ENCODE results near the gene ANO7.

ANO7 gene, protein sequence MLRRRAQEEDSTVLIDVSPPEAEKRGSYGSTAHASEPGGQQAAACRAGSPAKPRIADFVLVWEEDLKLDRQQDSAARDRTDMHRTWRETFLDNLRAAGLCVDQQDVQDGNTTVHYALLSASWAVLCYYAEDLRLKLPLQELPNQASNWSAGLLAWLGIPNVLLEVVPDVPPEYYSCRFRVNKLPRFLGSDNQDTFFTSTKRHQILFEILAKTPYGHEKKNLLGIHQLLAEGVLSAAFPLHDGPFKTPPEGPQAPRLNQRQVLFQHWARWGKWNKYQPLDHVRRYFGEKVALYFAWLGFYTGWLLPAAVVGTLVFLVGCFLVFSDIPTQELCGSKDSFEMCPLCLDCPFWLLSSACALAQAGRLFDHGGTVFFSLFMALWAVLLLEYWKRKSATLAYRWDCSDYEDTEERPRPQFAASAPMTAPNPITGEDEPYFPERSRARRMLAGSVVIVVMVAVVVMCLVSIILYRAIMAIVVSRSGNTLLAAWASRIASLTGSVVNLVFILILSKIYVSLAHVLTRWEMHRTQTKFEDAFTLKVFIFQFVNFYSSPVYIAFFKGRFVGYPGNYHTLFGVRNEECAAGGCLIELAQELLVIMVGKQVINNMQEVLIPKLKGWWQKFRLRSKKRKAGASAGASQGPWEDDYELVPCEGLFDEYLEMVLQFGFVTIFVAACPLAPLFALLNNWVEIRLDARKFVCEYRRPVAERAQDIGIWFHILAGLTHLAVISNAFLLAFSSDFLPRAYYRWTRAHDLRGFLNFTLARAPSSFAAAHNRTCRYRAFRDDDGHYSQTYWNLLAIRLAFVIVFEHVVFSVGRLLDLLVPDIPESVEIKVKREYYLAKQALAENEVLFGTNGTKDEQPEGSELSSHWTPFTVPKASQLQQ

DNA sequence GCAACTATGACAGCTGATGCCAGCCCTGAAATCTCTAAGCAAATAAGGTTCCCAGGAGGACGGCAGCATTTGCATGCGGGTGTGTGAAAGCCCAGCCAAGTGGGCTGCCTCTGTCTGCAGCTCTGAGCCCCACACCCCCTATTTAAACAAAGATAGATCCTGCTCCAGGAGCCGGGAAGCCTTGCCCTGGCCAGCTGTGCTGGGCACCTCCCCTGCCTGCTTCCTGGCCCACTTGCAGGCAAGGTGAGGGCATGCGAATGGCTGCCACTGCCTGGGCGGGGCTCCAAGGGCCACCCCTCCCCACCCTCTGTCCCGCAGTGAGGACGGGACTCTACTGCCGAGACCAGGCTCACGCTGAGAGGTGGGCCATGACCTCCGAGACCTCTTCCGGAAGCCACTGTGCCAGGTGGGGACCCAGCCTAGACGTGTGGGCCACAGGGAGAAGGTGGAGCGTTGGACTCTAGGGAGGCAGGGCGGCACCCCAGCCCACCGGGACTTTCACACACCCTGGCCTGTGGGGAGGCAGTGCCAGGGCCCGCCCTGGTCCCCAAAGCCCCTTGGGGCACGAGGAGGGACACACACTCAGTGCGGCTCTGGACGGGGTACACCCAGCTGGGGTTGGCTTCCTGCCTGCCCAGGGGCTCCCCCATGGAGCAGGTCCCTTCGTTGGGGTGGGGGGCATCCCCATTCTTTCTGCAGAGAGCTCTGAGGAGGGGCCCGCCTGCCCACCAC lies at the start of gene ANO7:
TSS of gene ANO7 (plus strand) at position 317 of the 732 bp plus-strand sequence. CDS start 1,387 bp downstream, outside the sequence.
- DNase-seq, result no peak

GRCh38 chr2:241139531-241140444 lies 48.7 kb upstream of the ANO7 start:
- DNase-seq, result no peak

DNA sequence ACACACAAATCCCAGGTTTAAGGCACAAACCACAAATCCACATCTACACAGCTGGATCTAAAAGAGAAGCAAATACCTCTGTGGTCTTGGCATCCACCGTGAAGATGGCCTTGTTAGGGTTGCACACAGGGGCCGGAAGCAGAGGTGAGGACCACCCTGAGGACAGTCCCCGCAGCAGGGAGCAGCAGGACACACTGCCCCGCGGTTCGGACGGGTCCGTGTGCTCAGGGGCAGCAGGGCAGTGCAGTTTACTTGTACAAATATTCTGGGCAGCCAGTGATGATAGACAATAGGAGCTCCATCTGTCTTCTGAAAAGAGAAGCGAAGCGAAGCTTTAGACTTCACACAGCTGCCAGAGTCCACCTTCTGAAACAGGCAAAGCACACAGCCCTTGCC lies 48.0 kb upstream of the ANO7 start:
- DNase-seq, result no peak

DNA sequence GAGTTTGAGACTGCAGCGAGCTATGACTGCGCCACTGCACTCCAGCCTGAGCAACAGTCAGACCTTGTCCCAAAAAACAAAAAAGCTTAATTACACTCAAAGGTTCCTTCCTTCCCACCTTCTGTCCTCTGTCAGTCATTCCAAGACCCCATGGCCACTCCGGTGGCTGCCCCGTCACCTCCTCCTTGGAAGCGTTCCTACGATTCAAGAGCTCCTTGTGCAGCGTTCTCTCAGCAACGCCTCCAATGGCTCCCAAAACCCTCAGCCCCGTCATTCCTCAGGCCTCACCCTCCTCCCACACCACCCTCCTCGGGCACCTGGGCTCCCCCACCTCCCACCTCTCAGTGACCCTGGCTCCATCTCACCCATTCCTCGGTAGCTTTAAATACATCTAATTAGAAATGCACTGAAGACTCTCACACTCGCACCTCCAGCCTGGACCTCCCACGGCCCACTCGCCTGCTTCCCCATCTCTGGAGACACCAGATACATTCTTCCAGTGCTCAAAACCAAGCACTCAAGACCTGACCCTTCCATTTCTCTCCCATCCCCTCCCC lies 47.2 kb upstream of the ANO7 start:
- no peak for DNase-seq

DNA sequence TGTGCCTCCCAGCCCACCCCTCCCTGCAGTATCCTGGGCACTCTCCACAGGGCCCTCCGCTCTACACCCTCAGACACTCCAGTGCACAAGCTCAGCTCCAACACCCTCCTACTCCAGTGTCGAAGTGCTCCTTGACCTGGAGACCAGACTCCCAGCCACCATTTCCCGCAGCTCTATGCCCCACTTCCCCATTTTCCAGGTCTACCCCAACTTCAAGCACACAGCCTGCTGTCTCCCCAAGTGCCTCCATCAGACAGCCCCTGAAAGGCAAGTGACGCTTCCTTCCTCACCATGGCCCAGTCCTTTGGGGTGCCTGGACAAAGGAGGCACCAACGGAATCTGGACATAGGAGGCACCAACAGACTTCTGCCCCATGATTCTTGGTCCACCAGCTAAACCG lies 46.4 kb upstream of the ANO7 start:
- no peak for DNase-seq

- no peak for DNase-seq
These were observed 45.9 kb upstream of the ANO7 start for GRCh38 chr2:241142593-241142992.

GRCh38 chr2:241146286-241146685 lies 42.2 kb upstream of the ANO7 start:
- no peak for DNase-seq

- no peak for DNase-seq
These were observed 41.1 kb upstream of the ANO7 start for GRCh38 chr2:241147336-241147735.

GRCh38 chr2:241148239-241148638 lies 40.2 kb upstream of the ANO7 start:
- DNase-seq, result no peak

- peak; percentile 87 for DNase-seq
These were observed 39.4 kb upstream of the ANO7 start, which contains the start of gene PASK for GRCh38 chr2:241148891-241149674. PASK (minus strand) TSS chr2:241149472; CDS start chr2:241143032, 6,440 bp downstream.

- no peak for DNase-seq
These were observed 38.9 kb upstream of the ANO7 start for GRCh38 chr2:241149675-241149924.

GRCh38 chr2:241149925-241150659 lies 38.4 kb upstream of the ANO7 start, which contains the start of gene PPP1R7:
PPP1R7 (plus strand) TSS chr2:241150467; CDS start chr2:241150496, 29 bp downstream.
- DNase-seq, result peak; percentile 71

- DNase-seq, result no peak
These were observed 37.6 kb upstream of the ANO7 start for GRCh38 chr2:241150660-241151530.

- no peak for DNase-seq
These were observed 36.4 kb upstream of the ANO7 start for GRCh38 chr2:241151934-241152660.

DNA sequence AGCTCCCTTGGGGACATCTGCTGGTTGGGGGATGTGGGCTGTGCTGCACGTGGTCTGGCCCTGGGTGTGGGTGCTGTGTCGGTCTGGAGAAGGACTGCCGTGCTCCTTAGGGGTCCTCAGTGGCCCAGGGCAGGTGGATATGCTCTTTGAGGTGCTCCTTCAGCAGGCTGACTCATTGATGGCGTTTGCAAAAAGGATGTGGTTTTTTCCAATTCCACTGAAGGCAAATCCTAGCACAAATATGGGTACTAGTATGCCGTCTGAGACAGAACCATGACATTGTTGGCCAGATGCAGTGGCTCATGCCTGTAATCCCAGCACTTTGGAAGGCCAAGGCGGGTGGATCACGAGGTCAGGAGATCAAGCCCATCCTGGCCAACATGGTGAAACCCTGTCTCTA lies 34.9 kb upstream of the ANO7 start:
- DNase-seq, result no peak

DNA sequence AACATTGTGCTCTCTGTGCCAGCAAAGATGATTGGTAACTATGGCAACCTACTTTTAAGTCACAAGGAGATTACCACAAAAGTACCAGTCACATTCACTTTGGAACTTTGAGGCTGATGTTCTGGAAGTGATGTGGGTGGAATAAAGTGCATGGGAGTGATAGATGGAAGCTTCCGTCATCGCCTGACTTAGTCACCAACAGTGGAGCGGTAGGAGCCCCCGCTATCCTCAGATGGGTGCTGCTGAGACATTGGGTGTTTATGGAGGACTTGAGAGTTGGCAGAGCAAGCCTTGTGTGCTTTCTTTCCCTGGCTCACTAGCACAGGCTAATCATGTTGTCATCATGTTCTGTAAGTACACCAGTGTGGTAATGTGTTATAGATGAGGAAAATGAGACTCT lies 33.6 kb upstream of the ANO7 start:
- DNase-seq, result no peak

- no peak for DNase-seq
These were observed 32.5 kb upstream of the ANO7 start for GRCh38 chr2:241155936-241156335.

DNA sequence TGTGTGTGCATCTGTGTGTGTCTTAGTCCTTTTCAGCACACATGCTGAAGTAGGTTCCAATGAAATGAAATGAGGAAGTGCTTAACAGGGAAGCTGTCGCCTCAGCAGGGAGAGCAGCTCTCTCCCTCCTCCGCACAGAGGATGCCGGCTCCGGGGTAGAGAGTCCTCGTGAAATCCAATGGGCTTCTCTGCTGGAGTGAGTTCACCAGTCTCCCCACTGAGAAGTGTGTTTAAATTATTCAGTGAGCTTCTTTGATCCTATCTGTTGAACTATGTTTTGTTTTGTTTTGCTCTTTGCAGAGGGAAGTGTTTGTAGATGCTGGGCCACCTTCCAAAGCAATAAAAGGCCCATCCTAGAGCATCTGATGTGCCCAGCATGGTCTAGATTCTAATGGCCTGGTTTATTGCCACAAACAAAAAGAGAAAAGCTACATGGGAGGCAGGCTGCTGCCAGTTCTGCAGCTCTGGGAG lies 31.5 kb upstream of the ANO7 start:
- no peak for DNase-seq
